ENCODE data around the gene FBXL17.

DNA sequence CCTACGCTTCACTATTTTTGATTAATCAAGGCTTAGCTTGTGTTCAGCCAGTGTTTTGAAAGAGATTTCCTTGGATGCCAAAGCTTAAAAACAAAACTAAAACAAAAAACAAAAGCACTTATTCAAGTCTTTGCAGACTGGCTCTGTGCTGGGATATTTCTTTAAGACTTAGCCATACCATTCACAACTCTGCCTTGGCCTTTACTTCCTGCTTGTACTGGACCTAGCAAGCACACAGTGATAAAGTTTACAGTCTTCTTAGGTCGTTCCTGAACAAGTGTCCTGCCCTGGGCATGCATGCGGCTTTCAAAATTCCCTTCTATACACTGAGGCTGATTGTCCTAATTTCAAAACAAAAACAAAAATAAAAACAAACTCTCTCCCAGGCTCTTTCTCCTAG is 20.7 kb downstream of the FBXL17 start:
- no peak for TF ChIP-seq CTCF (tag by site-specific recombination; IDR thresholded peaks at IDR 0.05)
- no peak for TF ChIP-seq MYNN (tag by site-specific recombination; IDR thresholded peaks at IDR 0.05; ENCODE audit: borderline replicate concordance)
- TF ChIP-seq KLF9 (tag by site-specific recombination; IDR thresholded peaks at IDR 0.05; ENCODE audit: low read depth), result no peak
- TF ChIP-seq ZNF174 (tag by site-specific recombination; IDR thresholded peaks at IDR 0.05), result no peak
- TF ChIP-seq SCRT2 (tag by site-specific recombination; IDR thresholded peaks at IDR 0.05), result no peak
- TF ChIP-seq ZNF580 (tag by site-specific recombination; IDR thresholded peaks at IDR 0.05), result no peak
- no peak for TF ChIP-seq ZNF324 (tag by site-specific recombination; IDR thresholded peaks at IDR 0.05)
- no peak for TF ChIP-seq ZNF214 (tag by site-specific recombination; IDR thresholded peaks at IDR 0.05; ENCODE audit: borderline replicate concordance)
- no peak for TF ChIP-seq ZNF311 (tag by site-specific recombination; IDR thresholded peaks at IDR 0.05; ENCODE audit: borderline replicate concordance)
- no peak for TF ChIP-seq ZBTB7A (tag by site-specific recombination; IDR thresholded peaks at IDR 0.05; ENCODE audit: low read depth)
- TF ChIP-seq REST (tag by site-specific recombination; IDR thresholded peaks at IDR 0.05), result no peak
- TF ChIP-seq ZNF121 (tag by site-specific recombination; IDR thresholded peaks at IDR 0.05), result no peak
